Fibroblast of pulmonary artery (primary cell): ENCODE data around the gene PTPRN2.
"Not testable (repeated sequence)": the region's sequence is repeated elsewhere in the genome, so short reads cannot be mapped to it uniquely, and the experiment has no call there.

Experiments
- DNase-seq: peaks from one replicate; pipeline ENCODE4 v3.0.0-alpha.2; 2010; ENCODE audit warnings: low read depth
- H3K4me3 ChIP-seq: replicated peaks from 2 replicates; pipeline ENCODE4 v1.5.1; 2011; ENCODE audit warnings: low read depth, mild to moderate bottlenecking, control low read depth, low read length, moderate library complexity
- CTCF ChIP-seq: IDR thresholded peaks from 2 replicates; pipeline ENCODE4 v1.5.1; 2011; ENCODE audit warnings: mild to moderate bottlenecking, control low read depth, low read length, inconsistent platforms; ENCODE audit errors: missing control alignments

The PTPRN2 gene

GRCh38 chr7:157941210-157941609 lies 646.4 kb downstream of the PTPRN2 start:
- no peak for DNase-seq
- TF ChIP-seq CTCF: no peak
- no peak overlapping the region for H3K4me3 ChIP-seq

- TF ChIP-seq CTCF: no peak
- DNase-seq: no peak
- H3K4me3 ChIP-seq: no peak overlapping the region
Observed at GRCh38 chr7:157940497-157940896, 647.1 kb downstream of the PTPRN2 start.

GRCh38 chr7:157938211-157938610 lies 649.4 kb downstream of the PTPRN2 start:
- no peak overlapping the region for H3K4me3 ChIP-seq
- DNase-seq: no peak
- TF ChIP-seq CTCF: no peak

GRCh38 chr7:157937406-157937805 lies 650.2 kb downstream of the PTPRN2 start:
- DNase-seq: no peak
- H3K4me3 ChIP-seq: no peak overlapping the region
- TF ChIP-seq CTCF: no peak

- H3K4me3 ChIP-seq: no peak overlapping the region
- DNase-seq: no peak
- TF ChIP-seq CTCF: no peak
Observed at GRCh38 chr7:157936976-157937375, 650.6 kb downstream of the PTPRN2 start.

- not testable (repeated sequence) for DNase-seq, H3K4me3 ChIP-seq
Observed at GRCh38 chr7:157935721-157936120, 651.9 kb downstream of the PTPRN2 start.

- not testable (repeated sequence) for H3K4me3 ChIP-seq, DNase-seq
Observed at GRCh38 chr7:157933219-157934155, 654.1 kb downstream of the PTPRN2 start.
